Measurements from ENCODE around the gene PDCD2. TPM values are rescaled to one million over a fixed set of nuclear protein-coding genes. Genes with fewer than 3 reads are reported as not detected.
"Not testable (repeated sequence)": the region's sequence is repeated elsewhere in the genome, so short reads cannot be mapped to it uniquely, and the experiment has no call there.

PDCD2 gene
- total RNA-seq, 1 donor from 2014 or later, result 47.0 TPM

- peak; percentile 91 for DNase-seq (ENCODE audit: low read depth)
These were observed 31.5 kb downstream of the PDCD2 start, which contains the start of gene PSMB1 for GRCh38 chr6:170552765-170553533. Gene PSMB1, minus strand, starts transcription at chr6:170553307. Its CDS starts 65 bp downstream, at chr6:170553242.

- DNase-seq (ENCODE audit: low read depth), result no peak
These were observed 39.0 kb downstream of the PDCD2 start for GRCh38 chr6:170545405-170545804.

GRCh38 chr6:170542031-170542719 lies 42.3 kb downstream of the PDCD2 start:
- DNase-seq (ENCODE audit: low read depth), result no peak

GRCh38 chr6:170537329-170537728 lies 47.1 kb downstream of the PDCD2 start:
- DNase-seq (ENCODE audit: low read depth), result no peak

GRCh38 chr6:170536671-170537070 lies 47.8 kb downstream of the PDCD2 start:
- no peak for DNase-seq (ENCODE audit: low read depth)

GRCh38 chr6:170535004-170535403 lies 49.4 kb downstream of the PDCD2 start:
- DNase-seq (ENCODE audit: low read depth), result no peak

GRCh38 chr6:170533792-170534191 lies 50.6 kb downstream of the PDCD2 start:
- DNase-seq (ENCODE audit: low read depth), result no peak

GRCh38 chr6:170532867-170533488 lies 51.5 kb downstream of the PDCD2 start:
- DNase-seq (ENCODE audit: low read depth), result no peak

GRCh38 chr6:170529839-170530469 lies 54.5 kb downstream of the PDCD2 start:
- DNase-seq (ENCODE audit: low read depth), result peak; percentile 55

- not testable (repeated sequence) for DNase-seq (ENCODE audit: low read depth)
These were observed 56.4 kb downstream of the PDCD2 start for GRCh38 chr6:170527995-170528394.

GRCh38 chr6:170525795-170526194 lies 58.6 kb downstream of the PDCD2 start:
- DNase-seq (ENCODE audit: low read depth), result no peak

Other genes starting within 250 kb of the PDCD2 start
- gene PSMB1, start 31.3 kb downstream of the PDCD2 start, total RNA-seq, result 195 and 429 TPM in 2 replicates
- gene TBP, start 30.3 kb downstream of the PDCD2 start, total RNA-seq, result 6.8 and 11.0 TPM in 2 replicates

Measured in renal cortical epithelial cell (primary cell).